Epithelial cell of esophagus (primary cell): ENCODE results near the gene APOM.

Experiments
- DNase-seq: peaks from one replicate; pipeline ENCODE4 v3.0.0; 2010; ENCODE audit warnings: low read depth
- H3K4me3 ChIP-seq: 2 replicates; pipeline ENCODE4 v1.5.1; 2011; ENCODE audit warnings: mild to moderate bottlenecking, low read length, control low read depth
- CTCF ChIP-seq: IDR thresholded peaks from 2 replicates; pipeline ENCODE4 v1.5.1; 2011; ENCODE audit warnings: low read depth, mild to moderate bottlenecking, low read length, control low read depth, inconsistent platforms; ENCODE audit not compliant: insufficient read depth; ENCODE audit errors: missing control alignments

Gene APOM

GRCh38 chr6:31691564-31692108 is 35.9 kb downstream of the APOM start:
- no peak overlapping the region for H3K4me3 ChIP-seq
- no peak for DNase-seq
- no peak for TF ChIP-seq CTCF

GRCh38 chr6:31692353-31692752 is 36.7 kb downstream of the APOM start:
- TF ChIP-seq CTCF = no peak
- no peak overlapping the region for H3K4me3 ChIP-seq
- DNase-seq = no peak

- DNase-seq = no peak
- TF ChIP-seq CTCF = no peak
Observed at GRCh38 chr6:31692886-31693285, 37.2 kb downstream of the APOM start.

GRCh38 chr6:31693535-31693934 is 37.8 kb downstream of the APOM start:
- DNase-seq = no peak
- no peak for TF ChIP-seq CTCF
- H3K4me3 ChIP-seq = no peak overlapping the region

More at GRCh38 chr6:31692886-31693285, 37.2 kb downstream of the APOM start:
- H3K4me3 ChIP-seq = no peak overlapping the region

- TF ChIP-seq CTCF = no peak
- DNase-seq = peak; percentile 27
- no peak overlapping the region for H3K4me3 ChIP-seq
Observed at GRCh38 chr6:31697555-31697954, 41.9 kb downstream of the APOM start.

- no peak for DNase-seq
- no peak overlapping the region for H3K4me3 ChIP-seq
- TF ChIP-seq CTCF = no peak
Observed at GRCh38 chr6:31700740-31701401, 45.2 kb downstream of the APOM start.
